Measurements from ENCODE around the gene EP400. TPM values are rescaled to one million over a fixed set of nuclear protein-coding genes. Genes with fewer than 3 reads are reported as not detected.

Gene EP400
- total and polyA plus RNA-seq, 2 of the 4 experiments (the other 2 are of a cell fraction), result 4.3 to 11.4 TPM

GRCh38 chr12:132084621-132085290 is 135.0 kb downstream of the EP400 start:
- H3K4ac ChIP-seq (ENCODE audit: low read depth, low read length), result peak overlapping the region; percentile 33
- POLR2A ChIA-PET (ENCODE audit: unreplicated experiment), result no interaction called here
- H4K91ac ChIP-seq (ENCODE audit: insufficient read depth, low read depth, low read length), result no peak overlapping the region

More at GRCh38 chr12:132084621-132085290, 135.0 kb downstream of the EP400 start:
- peak overlapping the region; percentile 59; the same call in 1 of the 2 replicates for H3K27ac ChIP-seq (ENCODE audit: insufficient read depth, low read length)
- H2AK9ac ChIP-seq (replicated peaks; ENCODE audit: low read depth, low read length, poor library complexity), result peak overlapping the region; percentile 63
- H3K4me3 ChIP-seq (ENCODE audit: insufficient read depth, low read depth, low read length), result peak overlapping the region; percentile 81
- peaks cover 2% of the 10 kb centered on the region; the same call in 1 of the 2 replicates for H3K36me3 ChIP-seq (ENCODE audit: control insufficient read depth, insufficient read depth, low read length)
- no peak overlapping the region for H2BK20ac ChIP-seq (ENCODE audit: low read depth, low read length)
- intact Hi-C loops (cut with micrococcal nuclease), result no loop called here
- peak overlapping the region; percentile 7; the same call in 1 of the 2 replicates for H4K5ac ChIP-seq (ENCODE audit: low read depth, low read length)
- dilution Hi-C loops (cut with HindIII; ENCODE audit: low sequenced_read_pairs, unreplicated experiment), result no loop called here
- H2BK5ac ChIP-seq (ENCODE audit: low read depth, low read length, poor library complexity, severe bottlenecking), result peak overlapping the region; percentile 54
- H4K8ac ChIP-seq (ENCODE audit: low read depth in 2 of 2, low read length in 2 of 2), result peak overlapping the region; percentile 37 to 72; a peak in 2 of 4 replicates
- H3K23ac ChIP-seq (ENCODE audit: low read depth, low read length), result no peak overlapping the region
- no peaks in the 10 kb centered on the region; the same call in 1 of the 2 replicates for H4K20me1 ChIP-seq (ENCODE audit: insufficient read depth, low read length)
- peak overlapping the region; percentile 96 for H2AFZ ChIP-seq (replicated peaks; ENCODE audit: low read length, poor library complexity)
- H3K9me1 ChIP-seq (ENCODE audit: insufficient read depth, low read length), result peaks cover 2% of the 10 kb centered on the region; the same call in 1 of the 2 replicates
- H3K79me1 ChIP-seq (ENCODE audit: low read depth in 1 of 2, low read length in 2 of 2), result peaks cover 8 to 26% of the 10 kb centered on the region in 2 experiments; a peak in 3 of 4 replicates
- H3K27me3 ChIP-seq (ENCODE audit: control insufficient read depth, insufficient read depth, low read length), result no peaks in the 10 kb centered on the region
- 3% methylated on average over 14 of the region's 49 CpGs; no CpG with 5 or more reads in 1 of the 2 experiments for WGBS, 2 experiments (ENCODE audit: extremely low coverage in 2 of 2, insufficient read length in 1 of 2)
- H3K18ac ChIP-seq (ENCODE audit: low read depth, low read length), result no peak overlapping the region
- H3K4me1 ChIP-seq (ENCODE audit: control insufficient read depth, insufficient read depth, low read length), result peaks cover 4% of the 10 kb centered on the region; the same call in 1 of the 2 replicates
- 0 out of 2 replicates have a peak overlapping the region, but pooled peaks have one; percentile 14 for H3K56ac ChIP-seq (ENCODE audit: extremely low read depth, insufficient read depth, low read length)
- no peak overlapping the region for H2BK15ac ChIP-seq (ENCODE audit: low read depth, low read length)
- TF ChIP-seq USF2 (IDR thresholded peaks at IDR 0.05; ENCODE audit: low read depth, low read length) (peak; percentile 56; the same call in 1 of the 2 replicates), RFX5 (IDR thresholded peaks at IDR 0.05; ENCODE audit: low read depth, low read length) (no peak), BHLHE40 (IDR thresholded peaks at IDR 0.05; ENCODE audit: low read depth, low read length) (peak; percentile 89)
- no peak overlapping the region; the same call in 1 of the 2 replicates for H2AK5ac ChIP-seq (ENCODE audit: low read depth, low read length)
- H3K9ac ChIP-seq (ENCODE audit: low read depth, low read length), result peak overlapping the region; percentile 65
- no peak overlapping the region for H2BK120ac ChIP-seq (ENCODE audit: low read depth, low read length)
- in situ Hi-C loops (cut with MboI; ENCODE audit: low sequenced_read_pairs), result no loop called here
- no peaks in the 10 kb centered on the region for H3K9me3 ChIP-seq (ENCODE audit: control insufficient read depth, insufficient read depth, low read length)
- peak; percentile 33 for DNase-seq
- ATAC-seq (ENCODE audit: low read depth), result peak; percentile 38
- BruUV-seq (replicated peaks), result no TSS peak
- CTCF ChIA-PET, result no interaction called here
- H3K4me2 ChIP-seq (ENCODE audit: low read depth, low read length), result peak overlapping the region; percentile 96
- H3K14ac ChIP-seq (replicated peaks; ENCODE audit: low read depth, low read length), result peak overlapping the region; percentile 50; the same call in 1 of the 2 replicates
